K562 (cell line): Measurements from ENCODE around the gene CRTC3. TPM values are rescaled to one million over a fixed set of nuclear protein-coding genes. Genes with fewer than 3 reads are reported as not detected.

Experiments used
- RBM39 ChIP-seq: fragments of 200-400 bp; formaldehyde crosslinking; optimal IDR thresholded peaks from 2 replicates; pipeline ENCODE3; 2018; ENCODE audit warnings: low read depth, low read length
- ZBTB11 ChIP-seq, 3 experiments: fragments of 200-800 bp in 1 of 3; fragments of 250-450 bp in 1 of 3; fragments of 450-650 bp in 1 of 3; sonication (Bioruptor Pico) in 1 of 3; sonication (Bioruptor generic) in 1 of 3; formaldehyde crosslinking in 1 of 3; IDR thresholded peaks; 2 replicates each; pipeline versions ENCODE4 v1.6.1 to v1.8.0; 2016 to 2022; ENCODE audit warnings: mild to moderate bottlenecking in 2 of 3, missing genetic modification characterization in 2 of 3, missing compliant biosample characterization in 1 of 3, moderate library complexity in 1 of 3
- polyA plus RNA-seq, 8 experiments: library from polyadenylated mRNA; depleted of rRNA in 4 of 8; stranded (reverse) in 5 of 8; unstranded in 3 of 8; fragments of >200 nt; fragmentation: Nextera tagmentation in 2 of 8; fragmentation: Illumina TruSeq in 1 of 8; extraction: Ambion mirVana in 2 of 8; extraction: Trizol in 1 of 8; gene quantifications; 2 replicates each; pipeline versions ENCODE4 v1.2.1 to v1.2.3, GENCODE V29; 2011 to 2014; ENCODE audit warnings: inconsistent platforms in 1 of 8, missing spikeins in 1 of 8
- total RNA-seq, 7 experiments: library from RNA; depleted of rRNA in 6 of 7; stranded (reverse); fragments of >200 nt in 6 of 7; fragmentation: Illumina TruSeq in 2 of 7; extraction: Trizol in 2 of 7; gene quantifications; 2 replicates each; pipeline versions ENCODE4 v1.2.1 to v1.2.3, GENCODE V29; 2011 to 2021; ENCODE audit warnings: low replicate concordance in 1 of 7

Gene CRTC3
- total and polyA plus RNA-seq, 9 of the 15 experiments (the other 6 are each of a cell fraction or from before 2014, with no cell fraction given) = 1.2 to 19.0 (median 11.6) TPM

GRCh38 chr15:90691982-90692773 is 162.5 kb downstream of the CRTC3 start (continued):
- TF ChIP-seq ZBTB11 (CRISPR knock-in tag; IDR thresholded peaks at IDR 0.05) (no peak), RBM39 (no peak)
- TF ChIP-seq, all 486 proteins: peak for 0

Other genes starting within 250 kb of the CRTC3 start
- 1.00 and 1.6 TPM in 2 replicates for gene ZNF774, start 177.6 kb upstream of the CRTC3 start, total RNA-seq (2014; rRNA removed)
- gene ZNF774, start 177.6 kb upstream of the CRTC3 start, total RNA-seq (2014; rRNA removed; fragmentation: Illumina TruSeq; extraction: Trizol) = 0.95 and 1.9 TPM in 2 replicates
- gene ZNF774, start 177.6 kb upstream of the CRTC3 start, total RNA-seq (2015; rRNA removed; fragmentation: Illumina TruSeq; extraction: Trizol) = 1.2 TPM in 2 replicates
- gene ZNF774, start 177.6 kb upstream of the CRTC3 start, total RNA-seq (2021) = 1.2 and 3.0 TPM in 2 replicates
- gene ZNF774, start 177.6 kb upstream of the CRTC3 start, polyA plus RNA-seq (2011; rRNA removed) = 1.5 and 1.6 TPM in 2 replicates
- gene ZNF774, start 177.6 kb upstream of the CRTC3 start, polyA plus RNA-seq (2014; fragmentation: Illumina TruSeq; extraction: Trizol) = 1.7 and 3.9 TPM in 2 replicates
- under 1 TPM; 0.32 to 0.34 TPM for gene ZNF774, start 177.6 kb upstream of the CRTC3 start, polyA plus RNA-seq (2014; fragmentation: Nextera tagmentation; extraction: Ambion mirVana)
- gene ZNF774, start 177.6 kb upstream of the CRTC3 start, polyA plus RNA-seq (2014; rRNA removed) = 1.7 and 2.0 TPM in 2 replicates
- gene IQGAP1, start 141.7 kb upstream of the CRTC3 start, total RNA-seq (2014; rRNA removed) = 67.1 and 76.0 TPM in 2 replicates
- 81.0 and 96.7 TPM in 2 replicates for gene IQGAP1, start 141.7 kb upstream of the CRTC3 start, total RNA-seq (2014; rRNA removed; fragmentation: Illumina TruSeq; extraction: Trizol)
- 143 and 150 TPM in 2 replicates for gene IQGAP1, start 141.7 kb upstream of the CRTC3 start, total RNA-seq (2015; rRNA removed; fragmentation: Illumina TruSeq; extraction: Trizol)
- 59.6 and 63.9 TPM in 2 replicates for gene IQGAP1, start 141.7 kb upstream of the CRTC3 start, total RNA-seq (2021)
- gene IQGAP1, start 141.7 kb upstream of the CRTC3 start, polyA plus RNA-seq (2011; rRNA removed) = 71.8 and 77.7 TPM in 2 replicates
- 116 and 125 TPM in 2 replicates for gene IQGAP1, start 141.7 kb upstream of the CRTC3 start, polyA plus RNA-seq (2014; fragmentation: Illumina TruSeq; extraction: Trizol)
- 10 to 100 TPM; 37.6 to 38.7 TPM for gene IQGAP1, start 141.7 kb upstream of the CRTC3 start, polyA plus RNA-seq (2014; fragmentation: Nextera tagmentation; extraction: Ambion mirVana)
- 68.7 and 79.2 TPM in 2 replicates for gene IQGAP1, start 141.7 kb upstream of the CRTC3 start, polyA plus RNA-seq (2014; rRNA removed)
- 37.9 and 52.4 TPM in 2 replicates for gene BLM, start 187.4 kb downstream of the CRTC3 start, total RNA-seq (2014; rRNA removed)
- gene BLM, start 187.4 kb downstream of the CRTC3 start, total RNA-seq (2014; rRNA removed; fragmentation: Illumina TruSeq; extraction: Trizol) = 56.0 and 62.5 TPM in 2 replicates
- gene BLM, start 187.4 kb downstream of the CRTC3 start, total RNA-seq (2015; rRNA removed; fragmentation: Illumina TruSeq; extraction: Trizol) = 49.5 and 51.5 TPM in 2 replicates
- 43.4 and 43.9 TPM in 2 replicates for gene BLM, start 187.4 kb downstream of the CRTC3 start, total RNA-seq (2021)
- 36.5 and 45.5 TPM in 2 replicates for gene BLM, start 187.4 kb downstream of the CRTC3 start, polyA plus RNA-seq (2011; rRNA removed)
- 28.0 and 41.6 TPM in 2 replicates for gene BLM, start 187.4 kb downstream of the CRTC3 start, polyA plus RNA-seq (2014; fragmentation: Illumina TruSeq; extraction: Trizol)
- 10 to 100 TPM; 21.0 to 29.7 TPM for gene BLM, start 187.4 kb downstream of the CRTC3 start, polyA plus RNA-seq (2014; fragmentation: Nextera tagmentation; extraction: Ambion mirVana)
- 22.6 and 35.7 TPM in 2 replicates for gene BLM, start 187.4 kb downstream of the CRTC3 start, polyA plus RNA-seq (2014; rRNA removed)